DND-41 (cell line): ENCODE results near the gene TRAPPC6A.

Source experiments
- ATAC-seq: fragments of 200-7000 bp; cut with Tn5 transposase; 3 replicates; pipeline ENCODE4 v1.9.1; 2021; ENCODE audit warnings: low read depth; ENCODE audit not compliant: insufficient read depth
- DNase-seq: peaks from one replicate; pipeline ENCODE4 v3.0.0-alpha.2; 2020
- H2AFZ ChIP-seq: 2 replicates; pipeline ENCODE4 v1.6.0; 2012; ENCODE audit warnings: low read depth, low read length
- H3K27ac ChIP-seq: 2 replicates; pipeline ENCODE4 v1.5.1; 2012; ENCODE audit warnings: low read length, inconsistent platforms
- H3K27me3 ChIP-seq: fragments of 200-600 bp; sonication (generic); 2 replicates; pipeline ENCODE4 v1.6.0; 2012; ENCODE audit warnings: low read length, mild to moderate bottlenecking, inconsistent platforms; ENCODE audit not compliant: insufficient read depth, poor library complexity
- H3K36me3 ChIP-seq: 2 replicates; pipeline ENCODE4 v1.5.1; 2012; ENCODE audit warnings: low read length, inconsistent platforms; ENCODE audit not compliant: insufficient read depth
- H3K4me1 ChIP-seq: 2 replicates; pipeline ENCODE4 v1.5.1; 2012; ENCODE audit warnings: mild to moderate bottlenecking, low read length; ENCODE audit not compliant: insufficient read depth
- H3K4me2 ChIP-seq: 2 replicates; pipeline ENCODE4 v1.6.0; 2012; ENCODE audit warnings: mild to moderate bottlenecking, moderate library complexity, low read length, inconsistent platforms; ENCODE audit not compliant: insufficient read depth
- H3K4me3 ChIP-seq, 2 experiments: fragments of 200-600 bp in 1 of 2; shearing (Covaris generic) in 1 of 2; 2 replicates each; pipeline ENCODE4 v1.5.1; 2012 to 2016; ENCODE audit warnings: inconsistent platforms in 2 of 2, low read length in 2 of 2, mild to moderate bottlenecking in 2 of 2, low read depth in 1 of 2, moderate library complexity in 1 of 2
- H3K79me2 ChIP-seq: 2 replicates; pipeline ENCODE4 v1.6.0; 2012; ENCODE audit warnings: low read length, inconsistent platforms; ENCODE audit not compliant: insufficient read depth
- H3K9ac ChIP-seq: 2 replicates; pipeline ENCODE4 v1.6.0; 2012; ENCODE audit warnings: low read depth, mild to moderate bottlenecking, inconsistent platforms, low read length, moderate library complexity
- H3K9me3 ChIP-seq: 2 replicates; pipeline ENCODE4 v1.5.1; 2012; ENCODE audit warnings: low read length, moderate library complexity, mild to moderate bottlenecking, inconsistent platforms; ENCODE audit not compliant: insufficient read depth, severe bottlenecking
- H4K20me1 ChIP-seq: 2 replicates; pipeline ENCODE4 v1.6.0; 2012; ENCODE audit warnings: low read length; ENCODE audit not compliant: insufficient read depth
- CTCF ChIP-seq: IDR thresholded peaks from 2 replicates; pipeline ENCODE4 v1.5.1; 2012; ENCODE audit warnings: borderline replicate concordance, low read length, moderate library complexity, mild to moderate bottlenecking; ENCODE audit not compliant: poor library complexity, severe bottlenecking; ENCODE audit errors: extremely low read depth
- EZH2 ChIP-seq: IDR thresholded peaks from 3 replicates; pipeline ENCODE4 v1.6.1; 2012; ENCODE audit warnings: borderline replicate concordance, low read depth, mild to moderate bottlenecking, moderate library complexity, low read length, inconsistent platforms; ENCODE audit not compliant: severe bottlenecking

TRAPPC6A gene

GRCh38 chr19:45179072-45179891, 1.2 kb upstream of the TRAPPC6A start:
- Histone ChIP-seq H3K4me1 (peaks cover 33% of the 10 kb centered on the region), H4K20me1 (peaks cover 8% of the 10 kb centered on the region), H3K4me3 (peak overlapping the region; percentile 52 to 87), H3K9ac (peak overlapping the region; percentile 65), H3K79me2 (peaks cover 31% of the 10 kb centered on the region), H3K36me3 (peaks cover 13% of the 10 kb centered on the region), H3K27ac (peak overlapping the region; percentile 76), H3K4me2 (peak overlapping the region; percentile 83), H2AFZ (peak overlapping the region; percentile 94), H3K27me3 (no peaks in the 10 kb centered on the region), H3K9me3 (no peaks in the 10 kb centered on the region)
- ATAC-seq (no peak), DNase-seq (peak; percentile 16)
- no peak for TF ChIP-seq CTCF
- no peak for TF ChIP-seq EZH2

GRCh38 chr19:45178262-45179071, 430 bp upstream of the TRAPPC6A start, which contains the start of gene BLOC1S3:
Gene BLOC1S3, plus strand, starts transcription at chr19:45178784. Its CDS starts 513 bp downstream, at chr19:45179297.
- no peaks in the 10 kb centered on the region for H3K27me3 ChIP-seq
- ATAC-seq = peak; percentile 88
- peak within 1 kb of the TSS; percentile 94 for H2AFZ ChIP-seq
- peak within 1 kb of the TSS; percentile 73 for H3K9ac ChIP-seq
- peak; percentile 100 for DNase-seq
- H3K4me1 ChIP-seq = peaks cover 33% of the 10 kb centered on the region
- peak within 1 kb of the TSS; percentile 76 for H3K27ac ChIP-seq
- H3K4me3 ChIP-seq = peak within 1 kb of the TSS; percentile 72 to 92
- no peaks in the 10 kb centered on the region for H3K9me3 ChIP-seq
- H3K4me2 ChIP-seq = peak within 1 kb of the TSS; percentile 83
- peaks cover 31% of the 10 kb centered on the region for H3K79me2 ChIP-seq
- peaks cover 13% of the 10 kb centered on the region for H3K36me3 ChIP-seq
- TF ChIP-seq EZH2 = no peak
- peak; percentile 61 for TF ChIP-seq CTCF
- H4K20me1 ChIP-seq = peaks cover 8% of the 10 kb centered on the region

GRCh38 chr19:45175515-45176345, 2.3 kb downstream of the TRAPPC6A start:
- peaks cover 5% of the 10 kb centered on the region; the same call in 1 of the 2 replicates for H3K36me3 ChIP-seq
- H3K4me3 ChIP-seq = no peak overlapping the region
- H2AFZ ChIP-seq = no peak overlapping the region
- DNase-seq (no peak), ATAC-seq (no peak)
- no peaks in the 10 kb centered on the region for H3K9me3 ChIP-seq
- H4K20me1 ChIP-seq = 0 out of 2 replicates have a peak, but pooled peaks cover under 1% of the 10 kb centered on the region
- H3K27ac ChIP-seq = no peak overlapping the region
- H3K4me1 ChIP-seq = peaks cover 35% of the 10 kb centered on the region
- H3K9ac ChIP-seq = no peak overlapping the region
- no peak overlapping the region for H3K4me2 ChIP-seq
- TF ChIP-seq EZH2 (no peak), CTCF (no peak)
- H3K27me3 ChIP-seq = no peaks in the 10 kb centered on the region
- peaks cover 31% of the 10 kb centered on the region for H3K79me2 ChIP-seq
